Measurements from ENCODE around the gene P2RY4. TPM values are rescaled to one million over a fixed set of nuclear protein-coding genes. Genes with fewer than 3 reads are reported as not detected.

The P2RY4 gene
- polyA plus RNA-seq, 1 donor from 2014 or later = not detected

DNA sequence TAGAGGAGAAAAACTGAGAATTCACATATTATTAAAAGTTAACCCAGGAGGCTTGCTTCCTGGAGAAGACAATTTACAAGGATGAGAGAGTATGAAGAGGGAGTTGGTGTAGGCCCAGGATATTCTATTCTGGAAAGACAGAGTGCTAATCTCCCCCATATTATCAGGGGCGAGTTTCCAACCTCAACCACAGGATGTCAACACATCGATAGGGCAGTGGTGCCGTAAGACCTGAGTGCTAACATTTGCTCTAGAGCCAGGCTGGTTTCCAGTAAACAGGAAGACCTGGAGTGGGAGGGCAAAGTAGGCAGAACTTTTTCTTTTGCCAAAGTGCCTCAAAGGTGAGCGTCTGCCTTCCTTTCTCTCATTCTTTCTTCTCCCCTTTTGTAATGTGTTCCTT, 28.3 kb downstream of the P2RY4 start:
- TF ChIP-seq TAF1 (IDR thresholded peaks at IDR 0.05; ENCODE audit: low read depth) (no peak), EZH2 (IDR thresholded peaks at IDR 0.05; ENCODE audit: borderline replicate concordance, insufficient read depth, low read length, poor library complexity, severe bottlenecking) (no peak), POLR2AphosphoS5 (IDR thresholded peaks at IDR 0.05) (no peak), MXI1 (conservative IDR thresholded peaks at IDR 0.05; ENCODE audit: poor library complexity, severe bottlenecking) (no peak), RAD21 (conservative IDR thresholded peaks at IDR 0.05) (no peak), EP300 (conservative IDR thresholded peaks at IDR 0.05; ENCODE audit: poor library complexity, severe bottlenecking) (no peak), SMC3 (conservative IDR thresholded peaks at IDR 0.05; ENCODE audit: poor library complexity) (no peak)
- TF ChIP-seq, protein P1, sequence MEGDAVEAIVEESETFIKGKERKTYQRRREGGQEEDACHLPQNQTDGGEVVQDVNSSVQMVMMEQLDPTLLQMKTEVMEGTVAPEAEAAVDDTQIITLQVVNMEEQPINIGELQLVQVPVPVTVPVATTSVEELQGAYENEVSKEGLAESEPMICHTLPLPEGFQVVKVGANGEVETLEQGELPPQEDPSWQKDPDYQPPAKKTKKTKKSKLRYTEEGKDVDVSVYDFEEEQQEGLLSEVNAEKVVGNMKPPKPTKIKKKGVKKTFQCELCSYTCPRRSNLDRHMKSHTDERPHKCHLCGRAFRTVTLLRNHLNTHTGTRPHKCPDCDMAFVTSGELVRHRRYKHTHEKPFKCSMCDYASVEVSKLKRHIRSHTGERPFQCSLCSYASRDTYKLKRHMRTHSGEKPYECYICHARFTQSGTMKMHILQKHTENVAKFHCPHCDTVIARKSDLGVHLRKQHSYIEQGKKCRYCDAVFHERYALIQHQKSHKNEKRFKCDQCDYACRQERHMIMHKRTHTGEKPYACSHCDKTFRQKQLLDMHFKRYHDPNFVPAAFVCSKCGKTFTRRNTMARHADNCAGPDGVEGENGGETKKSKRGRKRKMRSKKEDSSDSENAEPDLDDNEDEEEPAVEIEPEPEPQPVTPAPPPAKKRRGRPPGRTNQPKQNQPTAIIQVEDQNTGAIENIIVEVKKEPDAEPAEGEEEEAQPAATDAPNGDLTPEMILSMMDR (IDR thresholded peaks at IDR 0.05; ENCODE audit: poor library complexity, severe bottlenecking) = no peak
- Histone ChIP-seq H4K20me1 (ENCODE audit: insufficient read depth) (no peaks in the 10 kb centered on the region), H3K27me3 (ENCODE audit: insufficient read depth, low read depth, low read length) (no peaks in the 10 kb centered on the region), H3K9ac (ENCODE audit: low read length) (no peak overlapping the region), H3K27ac (ENCODE audit: low read length) (no peak overlapping the region), H3K4me3 (ENCODE audit: low read length) (no peak overlapping the region), H3F3A (ENCODE audit: insufficient read depth, low read length, poor library complexity, severe bottlenecking) (no peaks in the 10 kb centered on the region), H2AFZ (ENCODE audit: low read depth, low read length) (no peak overlapping the region), H3K79me2 (replicated peaks; ENCODE audit: insufficient read depth, low read length) (no peaks in the 10 kb centered on the region), H3K36me3 (ENCODE audit: insufficient read depth, low read length) (no peaks in the 10 kb centered on the region), H3K9me3 (ENCODE audit: low read length) (no peaks in the 10 kb centered on the region), H3K4me2 (ENCODE audit: low read length) (no peak overlapping the region), H3K9me2 (ENCODE audit: insufficient read depth, low read length) (no peaks in the 10 kb centered on the region)

GRCh38 chrX:70226687-70227086, 33.3 kb downstream of the P2RY4 start:
- H3K36me3 ChIP-seq (ENCODE audit: insufficient read depth, low read length) = no peaks in the 10 kb centered on the region
- no peak overlapping the region for H3K4me3 ChIP-seq (ENCODE audit: low read length)
- TF ChIP-seq RAD21 (conservative IDR thresholded peaks at IDR 0.05) (no peak), MXI1 (conservative IDR thresholded peaks at IDR 0.05; ENCODE audit: poor library complexity, severe bottlenecking) (no peak), EP300 (conservative IDR thresholded peaks at IDR 0.05; ENCODE audit: poor library complexity, severe bottlenecking) (no peak), TAF1 (IDR thresholded peaks at IDR 0.05; ENCODE audit: low read depth) (no peak), SMC3 (conservative IDR thresholded peaks at IDR 0.05; ENCODE audit: poor library complexity) (no peak), POLR2AphosphoS5 (IDR thresholded peaks at IDR 0.05) (no peak)
- TF ChIP-seq, protein P1 (IDR thresholded peaks at IDR 0.05; ENCODE audit: poor library complexity, severe bottlenecking) = no peak
- no peak overlapping the region for H2AFZ ChIP-seq (ENCODE audit: low read depth, low read length)
- H3F3A ChIP-seq (ENCODE audit: insufficient read depth, low read length, poor library complexity, severe bottlenecking) = no peaks in the 10 kb centered on the region
- H3K9ac ChIP-seq (ENCODE audit: low read length) = no peak overlapping the region
- H3K4me2 ChIP-seq (ENCODE audit: low read length) = no peak overlapping the region
- H3K9me3 ChIP-seq (ENCODE audit: low read length) = no peaks in the 10 kb centered on the region
- no peak overlapping the region for H3K27ac ChIP-seq (ENCODE audit: low read length)
- no peaks in the 10 kb centered on the region for H3K27me3 ChIP-seq (ENCODE audit: insufficient read depth, low read depth, low read length)
- no peaks in the 10 kb centered on the region for H3K79me2 ChIP-seq (replicated peaks; ENCODE audit: insufficient read depth, low read length)
- H3K9me2 ChIP-seq (ENCODE audit: insufficient read depth, low read length) = no peaks in the 10 kb centered on the region
- no peaks in the 10 kb centered on the region for H4K20me1 ChIP-seq (ENCODE audit: insufficient read depth)

DNA sequence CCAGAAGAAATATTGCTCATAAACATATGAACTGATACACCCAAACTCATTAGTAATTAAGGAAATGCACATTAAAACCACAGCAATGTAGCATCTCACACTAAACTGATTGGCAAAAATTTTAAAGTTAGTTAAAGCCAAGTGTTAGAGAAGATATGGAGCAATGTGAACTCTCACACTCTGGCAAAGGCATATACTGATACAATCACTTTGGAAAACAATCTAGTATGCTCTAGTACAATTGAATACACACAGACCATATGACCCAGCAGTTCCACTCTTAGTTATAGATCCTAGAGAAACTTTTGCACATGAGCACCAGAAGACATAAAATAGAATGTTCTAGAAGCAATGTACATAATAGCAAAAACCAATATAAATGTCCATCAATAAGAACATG, 34.0 kb downstream of the P2RY4 start:
- TF ChIP-seq SMC3 (conservative IDR thresholded peaks at IDR 0.05; ENCODE audit: poor library complexity) = no peak
- no peak for TF ChIP-seq REST (IDR thresholded peaks at IDR 0.05; ENCODE audit: borderline replicate concordance)
- no peak for TF ChIP-seq RAD21 (conservative IDR thresholded peaks at IDR 0.05)
- TF ChIP-seq, protein P1 (IDR thresholded peaks at IDR 0.05; ENCODE audit: poor library complexity, severe bottlenecking) = no peak
- Histone ChIP-seq H3K9me2 (ENCODE audit: insufficient read depth, low read length) (no peaks in the 10 kb centered on the region), H3K36me3 (ENCODE audit: insufficient read depth, low read length) (no peaks in the 10 kb centered on the region), H3K9me3 (ENCODE audit: low read length) (no peaks in the 10 kb centered on the region), H3K4me3 (ENCODE audit: low read length) (no peak overlapping the region), H3K27ac (ENCODE audit: low read length) (no peak overlapping the region), H3K79me2 (replicated peaks; ENCODE audit: insufficient read depth, low read length) (no peaks in the 10 kb centered on the region), H3K27me3 (ENCODE audit: insufficient read depth, low read depth, low read length) (no peaks in the 10 kb centered on the region), H3K4me2 (ENCODE audit: low read length) (no peak overlapping the region), H3F3A (ENCODE audit: insufficient read depth, low read length, poor library complexity, severe bottlenecking) (no peaks in the 10 kb centered on the region), H3K9ac (ENCODE audit: low read length) (no peak overlapping the region), H4K20me1 (ENCODE audit: insufficient read depth) (no peaks in the 10 kb centered on the region), H2AFZ (ENCODE audit: low read depth, low read length) (no peak overlapping the region)

All from neural cell (in vitro differentiated cells).